GM21576 (cell line): ENCODE measurements around the gene KCNIP4.
"Not testable (repeated sequence)": the region's sequence is repeated elsewhere in the genome, so short reads cannot be mapped to it uniquely, and the experiment has no call there.

Source experiments
- ATAC-seq: cut with Tn5 transposase; IDR thresholded peaks from one replicate; pipeline ENCODE4 v1.9.1; 2021; ENCODE audit warnings: mild to moderate bottlenecking, moderate library complexity; ENCODE audit not compliant: unreplicated experiment

Gene KCNIP4

GRCh38 chr4:21384609-21385008 is 564.0 kb downstream of the KCNIP4 start:
- ATAC-seq, result no peak

- ATAC-seq, result no peak
Observed at GRCh38 chr4:21380861-21381260, 567.7 kb downstream of the KCNIP4 start.

GRCh38 chr4:21377046-21377445 is 571.5 kb downstream of the KCNIP4 start:
- ATAC-seq, result no peak

GRCh38 chr4:21376176-21376575 is 572.4 kb downstream of the KCNIP4 start:
- no peak for ATAC-seq

- no peak for ATAC-seq
Observed at GRCh38 chr4:21374641-21375368, 573.8 kb downstream of the KCNIP4 start.

- ATAC-seq, result no peak
Observed at GRCh38 chr4:21367567-21367966, 581.0 kb downstream of the KCNIP4 start.

- no peak for ATAC-seq
Observed at GRCh38 chr4:21366840-21367239, 581.7 kb downstream of the KCNIP4 start.

GRCh38 chr4:21366312-21366711 is 582.3 kb downstream of the KCNIP4 start:
- no peak for ATAC-seq

- ATAC-seq, result no peak
Observed at GRCh38 chr4:21363701-21364100, 584.9 kb downstream of the KCNIP4 start.

GRCh38 chr4:21352354-21352753 is 596.2 kb downstream of the KCNIP4 start:
- not testable (repeated sequence) for ATAC-seq

GRCh38 chr4:21347142-21347541 is 601.4 kb downstream of the KCNIP4 start:
- ATAC-seq, result no peak

GRCh38 chr4:21327976-21328700 is 620.4 kb downstream of the KCNIP4 start:
- no peak for ATAC-seq

- no peak for ATAC-seq
Observed at GRCh38 chr4:21320034-21320433, 628.5 kb downstream of the KCNIP4 start.

GRCh38 chr4:21307709-21308108 is 640.9 kb downstream of the KCNIP4 start:
- no peak for ATAC-seq

- ATAC-seq, result no peak
Observed at GRCh38 chr4:21304540-21304887, 644.1 kb downstream of the KCNIP4 start.

GRCh38 chr4:21290562-21290961 is 658.0 kb downstream of the KCNIP4 start:
- ATAC-seq, result no peak

GRCh38 chr4:21276046-21276445 is 672.5 kb downstream of the KCNIP4 start:
- ATAC-seq, result no peak

- no peak for ATAC-seq
Observed at GRCh38 chr4:21271439-21272052, 677.0 kb downstream of the KCNIP4 start.

- ATAC-seq, result no peak
Observed at GRCh38 chr4:21248331-21248730, 700.2 kb downstream of the KCNIP4 start.

GRCh38 chr4:21242163-21242562 is 706.4 kb downstream of the KCNIP4 start:
- no peak for ATAC-seq

GRCh38 chr4:21226637-21227538 is 721.7 kb downstream of the KCNIP4 start:
- no peak for ATAC-seq
